Measurements from ENCODE around the gene TGM3.

DNA sequence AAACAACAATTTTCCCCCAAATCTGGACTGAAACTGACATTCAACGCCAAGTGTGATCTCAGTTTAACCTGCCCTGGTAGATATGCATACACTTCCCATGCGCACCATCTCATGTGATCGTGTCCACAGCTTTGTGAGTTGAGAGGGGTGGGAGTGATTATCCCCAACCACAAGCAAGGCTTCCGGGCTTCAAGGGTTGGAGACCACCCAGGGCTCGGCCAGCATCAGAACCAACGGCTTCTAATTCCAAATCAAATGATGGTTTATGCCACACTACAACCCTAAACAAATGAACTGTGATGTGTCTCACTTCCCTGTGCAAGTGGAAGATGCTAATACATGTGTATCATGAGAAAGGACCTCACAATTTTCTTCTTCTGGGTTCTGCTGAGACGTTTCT lies 515 bp upstream of the TGM3 start:
- TF ChIP-seq ZFX (IDR thresholded peaks at IDR 0.05) = no peak
- TF ChIP-seq, protein P1, sequence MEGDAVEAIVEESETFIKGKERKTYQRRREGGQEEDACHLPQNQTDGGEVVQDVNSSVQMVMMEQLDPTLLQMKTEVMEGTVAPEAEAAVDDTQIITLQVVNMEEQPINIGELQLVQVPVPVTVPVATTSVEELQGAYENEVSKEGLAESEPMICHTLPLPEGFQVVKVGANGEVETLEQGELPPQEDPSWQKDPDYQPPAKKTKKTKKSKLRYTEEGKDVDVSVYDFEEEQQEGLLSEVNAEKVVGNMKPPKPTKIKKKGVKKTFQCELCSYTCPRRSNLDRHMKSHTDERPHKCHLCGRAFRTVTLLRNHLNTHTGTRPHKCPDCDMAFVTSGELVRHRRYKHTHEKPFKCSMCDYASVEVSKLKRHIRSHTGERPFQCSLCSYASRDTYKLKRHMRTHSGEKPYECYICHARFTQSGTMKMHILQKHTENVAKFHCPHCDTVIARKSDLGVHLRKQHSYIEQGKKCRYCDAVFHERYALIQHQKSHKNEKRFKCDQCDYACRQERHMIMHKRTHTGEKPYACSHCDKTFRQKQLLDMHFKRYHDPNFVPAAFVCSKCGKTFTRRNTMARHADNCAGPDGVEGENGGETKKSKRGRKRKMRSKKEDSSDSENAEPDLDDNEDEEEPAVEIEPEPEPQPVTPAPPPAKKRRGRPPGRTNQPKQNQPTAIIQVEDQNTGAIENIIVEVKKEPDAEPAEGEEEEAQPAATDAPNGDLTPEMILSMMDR (conservative IDR thresholded peaks at IDR 0.05) = no peak

Data from C4-2B (cell line).